Ovary (tissue), 9 donors: ENCODE measurements around the gene GNG2. TPM values are rescaled to one million over a fixed set of nuclear protein-coding genes. Genes with fewer than 3 reads are reported as not detected.

Experiments used
- DNase-seq, 5 donors: peaks; one replicate each; pipeline ENCODE4 v3.0.0-alpha.2; 2019 to 2020
- H3K27ac ChIP-seq, 2 donors: fragments of 200-600 bp; one replicate each; pipeline versions ENCODE4 v1.5.1 to v1.8.0; 2019 to 2022
- H3K27me3 ChIP-seq: fragments of 200-600 bp; one replicate; pipeline ENCODE4 v1.8.0; 2022
- H3K36me3 ChIP-seq: fragments of 200-600 bp; sonication (generic); one replicate; pipeline ENCODE4 v1.5.1; 2019
- H3K4me1 ChIP-seq: one replicate; pipeline ENCODE4 v1.8.1; 2013; ENCODE audit warnings: mild to moderate bottlenecking, moderate library complexity; ENCODE audit not compliant: insufficient read depth
- H3K4me3 ChIP-seq: fragments of 200-600 bp; sonication (generic); one replicate; pipeline ENCODE4 v1.5.1; 2017
- H3K9me3 ChIP-seq, 2 donors: fragments of 200-600 bp in 1 of 2; sonication (generic) in 1 of 2; one replicate each; pipeline versions ENCODE4 v1.5.1 to v1.8.1; 2013 to 2019; ENCODE audit warnings: mild to moderate bottlenecking in 1 of 2, moderate library complexity in 1 of 2
- CTCF ChIP-seq, 3 donors: fragments of 450-650 bp in 2 of 3; fragments of 200-600 bp in 1 of 3; IDR thresholded peaks; one replicate each; pipeline versions ENCODE4 v1.5.1 to v1.8.0; 2016 to 2022; ENCODE audit warnings: antibody characterized with exemption in 3 of 3, mild to moderate bottlenecking in 1 of 3
- EP300 ChIP-seq: sonication (generic); formaldehyde crosslinking; IDR thresholded peaks from one replicate; pipeline ENCODE4 v1.6.1; 2017; ENCODE audit warnings: antibody characterized with exemption
- POLR2A ChIP-seq: fragments of 450-650 bp; IDR thresholded peaks from one replicate; pipeline ENCODE4 v1.6.1; 2017; ENCODE audit warnings: antibody characterized with exemption, mild to moderate bottlenecking, moderate library complexity
- WGBS, 3 donors: extraction: QIAGEN DNeasy Blood & Tissue Kit in 1 of 3; methylation state at CpG; one replicate each; pipeline versions ENCODE4 v1.1.5 to v1.1.7; 2013 to 2017; 5-methylcytosine and 5-hydroxymethylcytosine counted together
- intact Hi-C, 4 donors: fragments of 100-400 bp; cut with DNase I; formaldehyde crosslinking; loops; one replicate each; pipeline versions ENCODE4 v1.11.0 to v1.15.1; 2022 to 2023
- polyA plus RNA-seq, 2 donors: library from polyadenylated mRNA; stranded (reverse); fragments of 200-250 nt in 1 of 2; fragments of 350-450 nt in 1 of 2; fragmentation: Illumina TruSeq in 1 of 2; extraction: RNeasy Lipid Tissue Mini Kit (QIAGEN cat#74804) in 1 of 2; gene quantifications; one replicate each; pipeline ENCODE4 v1.2.3, GENCODE V29; 2013 to 2014
- total RNA-seq, 7 donors: library from RNA; depleted of rRNA in 2 of 7; stranded (reverse); fragments of >200 nt in 2 of 7; fragmentation: NEBNext Ultra II Directional in 3 of 7; extraction: Animal tissue kit (Norgen Biotek cat#: 25700) in 3 of 7; gene quantifications; one replicate each; pipeline versions ENCODE4 v1.1.0 to v1.2.4, GENCODE V29; 2016 to 2023
- donor health status: DM: no; HTN: no; CAD: no; lungs with moderate emphysema.
- donor health status: DM: no; HTN: no; CAD: no.
- donor health status: Bipolar disorder and iron deficiency.
- donor health status: DM: yes; HTN: yes; CAD: no.
- donor health status: DM: no; HTN: no; CAD: no.
- donor health status: DM: yes; HTN: yes; CAD: no.

The GNG2 gene
- total and polyA plus RNA-seq, 9 donors = 9.4 to 29.4 (median 11.4) TPM

- Histone ChIP-seq H3K27ac (no peak overlapping the region), H3K9me3 (no peaks in the 10 kb centered on the region), H3K4me3 (no peak overlapping the region), H3K27me3 (no peaks in the 10 kb centered on the region), H3K36me3 (no peaks in the 10 kb centered on the region), H3K4me1 (no peaks in the 10 kb centered on the region)
- 85 to 93% (median 91%) methylated on average over 10 of the region's 10 CpGs for WGBS, 3 donors
- DNase-seq = no peak
- TF ChIP-seq EP300 (no peak), POLR2A (no peak), CTCF (IDR thresholded peaks at IDR 0.05) (no peak)
- intact Hi-C loops = no loop called here
These were observed 79.4 kb downstream of the GNG2 start for GRCh38 chr14:51939755-51940301.

- WGBS, 3 donors = 94 to 98% (median 97%) methylated on average over 2 of the region's 2 CpGs
- intact Hi-C loops = no loop called here
- Histone ChIP-seq H3K36me3 (no peaks in the 10 kb centered on the region), H3K27ac (no peak overlapping the region), H3K9me3 (no peaks in the 10 kb centered on the region), H3K4me3 (no peak overlapping the region), H3K4me1 (no peaks in the 10 kb centered on the region), H3K27me3 (no peaks in the 10 kb centered on the region)
- DNase-seq = no peak
- no peak for TF ChIP-seq EP300
- TF ChIP-seq CTCF (IDR thresholded peaks at IDR 0.05) = no peak
- no peak for TF ChIP-seq POLR2A
These were observed 82.6 kb downstream of the GNG2 start for GRCh38 chr14:51942971-51943370.

- DNase-seq = no peak
- intact Hi-C loops = no loop called here
- Histone ChIP-seq H3K4me1 (no peaks in the 10 kb centered on the region), H3K4me3 (no peak overlapping the region), H3K9me3 (no peaks in the 10 kb centered on the region), H3K36me3 (no peaks in the 10 kb centered on the region), H3K27ac (no peak overlapping the region), H3K27me3 (no peaks in the 10 kb centered on the region)
- TF ChIP-seq EP300 (no peak), POLR2A (no peak), CTCF (IDR thresholded peaks at IDR 0.05) (no peak)
- 50 to 55% (median 51%) methylated on average over 2 of the region's 2 CpGs for WGBS, 3 donors
These were observed 89.6 kb downstream of the GNG2 start for GRCh38 chr14:51950007-51950406.

GRCh38 chr14:51951656-51952055 is 91.2 kb downstream of the GNG2 start:
- Histone ChIP-seq H3K27me3 (no peaks in the 10 kb centered on the region), H3K4me1 (no peaks in the 10 kb centered on the region), H3K36me3 (no peaks in the 10 kb centered on the region), H3K4me3 (no peak overlapping the region), H3K27ac (no peak overlapping the region), H3K9me3 (no peaks in the 10 kb centered on the region)
- intact Hi-C loops = no loop called here
- no peak for DNase-seq
- WGBS, 3 donors = 52 to 86% (median 56%) methylated on average over 3 of the region's 3 CpGs
- TF ChIP-seq CTCF (IDR thresholded peaks at IDR 0.05) (no peak), POLR2A (no peak), EP300 (no peak)
